Prostate gland (tissue), 2 donors: Measurements from ENCODE around the gene ZNF862.

Source experiments
- POLR2A ChIP-seq: fragments of 450-650 bp; IDR thresholded peaks from one replicate; pipeline ENCODE4 v1.6.1; 2016; ENCODE audit warnings: antibody characterized with exemption, mild to moderate bottlenecking
- TF ChIP-seq, protein P1 (sequence below), 4 experiments: fragments of 200-600 bp in 2 of 4; fragments of 450-650 bp in 2 of 4; sonication (generic) in 2 of 4; IDR thresholded peaks; 1 replicate in 3 of 4; 2 replicates in 1 of 4; pipeline ENCODE4 v1.5.1; 2016 to 2019; ENCODE audit warnings: antibody characterized with exemption in 4 of 4, mild to moderate bottlenecking in 2 of 4, moderate library complexity in 2 of 4

- TF ChIP-seq POLR2A, result no peak
- TF ChIP-seq, protein P1, sequence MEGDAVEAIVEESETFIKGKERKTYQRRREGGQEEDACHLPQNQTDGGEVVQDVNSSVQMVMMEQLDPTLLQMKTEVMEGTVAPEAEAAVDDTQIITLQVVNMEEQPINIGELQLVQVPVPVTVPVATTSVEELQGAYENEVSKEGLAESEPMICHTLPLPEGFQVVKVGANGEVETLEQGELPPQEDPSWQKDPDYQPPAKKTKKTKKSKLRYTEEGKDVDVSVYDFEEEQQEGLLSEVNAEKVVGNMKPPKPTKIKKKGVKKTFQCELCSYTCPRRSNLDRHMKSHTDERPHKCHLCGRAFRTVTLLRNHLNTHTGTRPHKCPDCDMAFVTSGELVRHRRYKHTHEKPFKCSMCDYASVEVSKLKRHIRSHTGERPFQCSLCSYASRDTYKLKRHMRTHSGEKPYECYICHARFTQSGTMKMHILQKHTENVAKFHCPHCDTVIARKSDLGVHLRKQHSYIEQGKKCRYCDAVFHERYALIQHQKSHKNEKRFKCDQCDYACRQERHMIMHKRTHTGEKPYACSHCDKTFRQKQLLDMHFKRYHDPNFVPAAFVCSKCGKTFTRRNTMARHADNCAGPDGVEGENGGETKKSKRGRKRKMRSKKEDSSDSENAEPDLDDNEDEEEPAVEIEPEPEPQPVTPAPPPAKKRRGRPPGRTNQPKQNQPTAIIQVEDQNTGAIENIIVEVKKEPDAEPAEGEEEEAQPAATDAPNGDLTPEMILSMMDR (IDR thresholded peaks at IDR 0.05), result no peak
Measured at GRCh38 chr7:149859369-149859768, 21.2 kb downstream of the ZNF862 start.
